Thyroid gland (tissue), 4 donors: ENCODE results near the gene CSF3R. TPM values are rescaled to one million over a fixed set of nuclear protein-coding genes. Genes with fewer than 3 reads are reported as not detected.
A peak's percentile ranks its signal among the peaks of the same experiment; 100 is the strongest.

ENCODE experiments used
- DNase-seq, 2 donors: peaks; one replicate each; pipeline ENCODE4 v3.0.0-alpha.2; 2019
- H3K27ac ChIP-seq, 3 donors: fragments of 200-600 bp; sonication (generic); 1 replicate in 2 of 3; 2 replicates in 1 of 3; pipeline ENCODE4 v1.5.1; 2016 to 2019; ENCODE audit warnings: mild to moderate bottlenecking in 1 of 3, moderate library complexity in 1 of 3
- H3K27me3 ChIP-seq: fragments of 200-600 bp; sonication (generic); one replicate; pipeline ENCODE4 v1.5.1; 2019
- H3K36me3 ChIP-seq, 2 donors: fragments of 200-600 bp; sonication (generic); one replicate each; pipeline ENCODE4 v1.5.1; 2016 to 2019
- H3K4me1 ChIP-seq, 2 donors: fragments of 200-600 bp; sonication (generic); one replicate each; pipeline ENCODE4 v1.5.1; 2017 to 2019
- H3K4me3 ChIP-seq, 3 donors: fragments of 200-600 bp; sonication (generic); replicated peaks in 1 of 3; 1 replicate in 2 of 3; 2 replicates in 1 of 3; pipeline ENCODE4 v1.5.1; 2016; ENCODE audit warnings: mild to moderate bottlenecking in 1 of 3
- H3K9me3 ChIP-seq: fragments of 200-600 bp; sonication (generic); one replicate; pipeline ENCODE4 v1.5.1; 2017
- CTCF ChIP-seq, 6 experiments: fragments of 200-600 bp in 3 of 6; fragments of 450-650 bp in 3 of 6; sonication (generic) in 3 of 6; IDR thresholded peaks; one replicate each; pipeline ENCODE4 v1.5.1; 2016 to 2019; ENCODE audit warnings: antibody characterized with exemption in 6 of 6, mild to moderate bottlenecking in 2 of 6, inconsistent platforms in 1 of 6, moderate library complexity in 1 of 6
- POLR2A ChIP-seq, 2 donors: fragments of 450-650 bp; IDR thresholded peaks; one replicate each; pipeline ENCODE4 v1.6.1; 2017; ENCODE audit warnings: antibody characterized with exemption in 2 of 2, mild to moderate bottlenecking in 2 of 2, moderate library complexity in 1 of 2
- WGBS, 2 donors: methylation state at CpG; one replicate each; pipeline ENCODE4 v1.1.5; 2017; 5-methylcytosine and 5-hydroxymethylcytosine counted together
- intact Hi-C: fragments of 100-400 bp; cut with DNase I; formaldehyde crosslinking; loops from one replicate; pipeline ENCODE4 v1.15.1; 2023
- total RNA-seq, 4 donors: library from RNA; depleted of rRNA; stranded (reverse); fragments of >200 nt; gene quantifications; one replicate each; pipeline ENCODE4 v1.2.3, GENCODE V29; 2016

The CSF3R gene
- total RNA-seq, 4 donors from 2014 or later: 3.5 to 7.9 (median 7.1) TPM

- intact Hi-C loops: no loop called here
- no peak overlapping the region for H3K4me3 ChIP-seq
- H3K9me3 ChIP-seq: no peaks in the 10 kb centered on the region
- 69 to 70% methylated on average over 5 of the region's 5 CpGs for WGBS, 2 donors
- DNase-seq: no peak
- H3K27ac ChIP-seq: peak overlapping the region in 1 of 3 donors; percentile 10
- no peaks in the 10 kb centered on the region for H3K27me3 ChIP-seq
- H3K4me1 ChIP-seq: peaks cover 13 to 17% of the 10 kb centered on the region in 2 donors
- no peaks in the 10 kb centered on the region for H3K36me3 ChIP-seq
- no peak for TF ChIP-seq CTCF (IDR thresholded peaks at IDR 0.05)
- TF ChIP-seq POLR2A (IDR thresholded peaks at IDR 0.05): no peak
These were observed 36.0 kb downstream of the CSF3R start for GRCh38 chr1:36446746-36447145.

GRCh38 chr1:36446271-36446670, 36.4 kb downstream of the CSF3R start:
- DNase-seq: peak; percentile 37 to 39
- peak overlapping the region in 1 of 3 donors; percentile 10 for H3K27ac ChIP-seq

GRCh38 chr1:36443297-36443696, 39.4 kb downstream of the CSF3R start:
- Histone ChIP-seq H3K27ac (no peak overlapping the region), H3K4me3 (no peak overlapping the region), H3K4me1 (peaks cover 9 to 18% of the 10 kb centered on the region in 2 donors), H3K36me3 (peaks cover 0 to 2% of the 10 kb centered on the region in 2 donors), H3K9me3 (no peaks in the 10 kb centered on the region), H3K27me3 (no peaks in the 10 kb centered on the region)
- WGBS, 2 donors: 64 to 92% methylated on average over 2 of the region's 2 CpGs
- no peak for DNase-seq
- TF ChIP-seq POLR2A (IDR thresholded peaks at IDR 0.05) (no peak), CTCF (IDR thresholded peaks at IDR 0.05) (no peak)
- intact Hi-C loops: no loop called here

More at GRCh38 chr1:36446271-36446670, 36.4 kb downstream of the CSF3R start:
- Histone ChIP-seq H3K9me3 (no peaks in the 10 kb centered on the region), H3K27me3 (no peaks in the 10 kb centered on the region), H3K4me1 (peaks cover 13 to 17% of the 10 kb centered on the region in 2 donors), H3K36me3 (no peaks in the 10 kb centered on the region), H3K4me3 (no peak overlapping the region)
- WGBS, 2 donors: 59 to 62% methylated on average over 8 of the region's 8 CpGs
- intact Hi-C loops: no loop called here
- no peak for TF ChIP-seq POLR2A (IDR thresholded peaks at IDR 0.05)
- TF ChIP-seq CTCF (IDR thresholded peaks at IDR 0.05): no peak

GRCh38 chr1:36442337-36442736, 40.4 kb downstream of the CSF3R start:
- no peak for DNase-seq
- no peak for TF ChIP-seq CTCF (IDR thresholded peaks at IDR 0.05)
- TF ChIP-seq POLR2A (IDR thresholded peaks at IDR 0.05): no peak
- no peaks in the 10 kb centered on the region for H3K9me3 ChIP-seq
- 91 to 92% methylated on average over 3 of the region's 3 CpGs for WGBS, 2 donors
- no peak overlapping the region for H3K4me3 ChIP-seq
- no peak overlapping the region for H3K27ac ChIP-seq
- intact Hi-C loops: no loop called here
- H3K4me1 ChIP-seq: peaks cover 9 to 15% of the 10 kb centered on the region in 2 donors
- H3K36me3 ChIP-seq: peaks cover 0 to 5% of the 10 kb centered on the region in 2 donors
- H3K27me3 ChIP-seq: no peaks in the 10 kb centered on the region

- intact Hi-C loops: no loop called here
- TF ChIP-seq CTCF (IDR thresholded peaks at IDR 0.05) (no peak), POLR2A (IDR thresholded peaks at IDR 0.05) (no peak)
- no peak for DNase-seq
- 86 to 96% methylated on average over 3 of the region's 3 CpGs for WGBS, 2 donors
- H3K27ac ChIP-seq: peak overlapping the region in 2 of 3 donors; percentile 35 to 38
- peaks cover 7 to 9% of the 10 kb centered on the region in 2 donors for H3K4me1 ChIP-seq
- no peaks in the 10 kb centered on the region for H3K27me3 ChIP-seq
- H3K36me3 ChIP-seq: peaks cover 0 to 5% of the 10 kb centered on the region in 2 donors
- H3K4me3 ChIP-seq: no peak overlapping the region
- no peaks in the 10 kb centered on the region for H3K9me3 ChIP-seq
These were observed 42.1 kb downstream of the CSF3R start for GRCh38 chr1:36440646-36441045.
